H1 (cell line): ENCODE data around the gene BCAS3. TPM values are rescaled to one million over a fixed set of nuclear protein-coding genes. Genes with fewer than 3 reads are reported as not detected.

Experiments used
- CTCF ChIA-PET: fragments of 300-600 bp; sonication (Branson Sonifier 250); formaldehyde crosslinking; loops from one replicate; lab custom pipeline; 2021; ENCODE audit not compliant: partially characterized antibody; lab: Charles Lee
- POLR2A ChIA-PET: fragments of 300-600 bp; sonication (Branson Sonifier 250); formaldehyde crosslinking; loops from one replicate; lab custom pipeline; 2021; ENCODE audit warnings: inconsistent platforms; ENCODE audit not compliant: partially characterized antibody; lab: Charles Lee
- DNase-seq, 2 experiments: peaks; one replicate each; pipeline versions ENCODE4 v3.0.0 to v3.0.0-alpha.2; 2010 to 2022; ENCODE audit warnings: low spot score in 2 of 2, low read depth in 1 of 2, mixed read lengths in 1 of 2
- FAIRE-seq: peaks from 2 replicates; lab custom pipeline; 2011; peaks lifted over from hg19 to GRCh38; lab: Jason Lieb, UNC
- H2AFZ ChIP-seq: 2 replicates; pipeline ENCODE4 v1.8.1; 2012; ENCODE audit warnings: low read length, inconsistent platforms
- H2AK5ac ChIP-seq: 2 replicates; pipeline ENCODE4 v1.6.1; 2013; ENCODE audit warnings: low read depth, low read length
- H2BK120ac ChIP-seq: replicated peaks from 2 replicates; pipeline ENCODE3; 2013; ENCODE audit warnings: low read depth, low read length, inconsistent platforms
- H2BK12ac ChIP-seq: 2 replicates; pipeline ENCODE4 v1.6.1; 2013; ENCODE audit warnings: low read depth, low read length
- H2BK15ac ChIP-seq: 2 replicates; pipeline ENCODE4 v1.6.1; 2013; ENCODE audit warnings: low read length
- H2BK20ac ChIP-seq: 2 replicates; pipeline ENCODE4 v1.6.1; 2013; ENCODE audit warnings: low read length
- H2BK5ac ChIP-seq: 2 replicates; pipeline ENCODE4 v1.6.1; 2013; ENCODE audit warnings: low read depth, low read length
- H3K14ac ChIP-seq: 2 replicates; pipeline ENCODE4 v1.6.1; 2013; ENCODE audit warnings: inconsistent platforms; ENCODE audit not compliant: insufficient read length
- H3K18ac ChIP-seq: 2 replicates; pipeline ENCODE4 v1.6.1; 2013; ENCODE audit warnings: low read length; ENCODE audit errors: extremely low read depth
- H3K23ac ChIP-seq: 2 replicates; pipeline ENCODE4 v1.6.1; 2013; ENCODE audit warnings: inconsistent platforms; ENCODE audit not compliant: insufficient read length
- H3K23me2 ChIP-seq: 2 replicates; pipeline ENCODE4 v1.6.1; 2013; ENCODE audit warnings: low read depth, low read length
- H3K27ac ChIP-seq: 2 replicates; pipeline ENCODE4 v1.6.1; 2011; ENCODE audit warnings: low read depth, low read length, inconsistent platforms
- H3K27me3 ChIP-seq, 4 experiments: replicated peaks in 1 of 4; 1 replicate in 1 of 4; 2 replicates in 3 of 4; pipeline versions ENCODE4 v1.6.1 to v1.8.1; 2011 to 2013; ENCODE audit warnings: low read length in 3 of 4, mild to moderate bottlenecking in 3 of 4, inconsistent platforms in 2 of 4, mixed read lengths in 2 of 4, moderate library complexity in 1 of 4; ENCODE audit not compliant: control insufficient read depth in 3 of 4, insufficient read depth in 3 of 4; ENCODE audit errors: extremely low read depth in 1 of 4
- H3K36me3 ChIP-seq, 4 experiments: 2 replicates each; pipeline versions ENCODE4 v1.6.1 to v1.8.1; 2011 to 2013; ENCODE audit warnings: mild to moderate bottlenecking in 4 of 4, low read length in 3 of 4, moderate library complexity in 2 of 4, control low read depth in 1 of 4, inconsistent platforms in 1 of 4; ENCODE audit not compliant: insufficient read depth in 4 of 4, control insufficient read depth in 2 of 4
- H3K4ac ChIP-seq: replicated peaks from 2 replicates; pipeline ENCODE3; 2013; ENCODE audit warnings: low read length, low read depth, mixed read lengths, inconsistent platforms; ENCODE audit not compliant: insufficient read length
- H3K4me1 ChIP-seq, 4 experiments: replicated peaks in 1 of 4; 1 replicate in 1 of 4; 2 replicates in 3 of 4; pipeline versions ENCODE4 v1.6.1 to v1.8.1; 2011 to 2013; ENCODE audit warnings: low read length in 3 of 4, inconsistent platforms in 2 of 4, mixed read lengths in 1 of 4; ENCODE audit not compliant: insufficient read depth in 4 of 4, control insufficient read depth in 3 of 4
- H3K4me2 ChIP-seq, 2 experiments: 2 replicates each; pipeline versions ENCODE4 v1.6.1 to v1.8.1; 2011 to 2013; ENCODE audit warnings: low read depth in 2 of 2, low read length in 2 of 2, control low read depth in 1 of 2, inconsistent platforms in 1 of 2, mild to moderate bottlenecking in 1 of 2; ENCODE audit not compliant: insufficient read depth in 1 of 2
- H3K4me3 ChIP-seq, 4 experiments: fragments of 200-600, 300-600 bp in 1 of 4; sonication (generic), shearing (Covaris generic), sonication (Bioruptor Twin) in 1 of 4; 2 replicates each; pipeline versions ENCODE4 v1.5.1 to v1.8.1; 2011 to 2016; ENCODE audit warnings: low read length in 4 of 4, low read depth in 3 of 4, control low read depth in 2 of 4, inconsistent platforms in 2 of 4, mild to moderate bottlenecking in 2 of 4, mixed read lengths in 1 of 4, moderate library complexity in 1 of 4; ENCODE audit not compliant: insufficient read depth in 2 of 4; ENCODE audit errors: extremely low read depth in 1 of 4
- H3K56ac ChIP-seq: replicated peaks from 2 replicates; pipeline ENCODE3; 2013; ENCODE audit warnings: low read depth, mild to moderate bottlenecking, mixed read lengths, low read length, inconsistent platforms; ENCODE audit not compliant: insufficient read length
- H3K79me1 ChIP-seq: 2 replicates; pipeline ENCODE4 v1.6.1; 2013; ENCODE audit warnings: low read depth, low read length, control low read depth
- H3K79me2 ChIP-seq, 2 experiments: 2 replicates each; pipeline versions ENCODE4 v1.6.1 to v1.8.1; 2012 to 2013; ENCODE audit warnings: low read length in 2 of 2, mild to moderate bottlenecking in 2 of 2, inconsistent platforms in 1 of 2; ENCODE audit not compliant: insufficient read depth in 2 of 2, control insufficient read depth in 1 of 2
- H3K9ac ChIP-seq, 4 experiments: replicated peaks in 1 of 4; 1 replicate in 1 of 4; 2 replicates in 3 of 4; pipeline versions ENCODE4 v1.6.1 to v1.8.1; 2011 to 2013; ENCODE audit warnings: low read depth in 3 of 4, low read length in 3 of 4, control low read depth in 2 of 4, mild to moderate bottlenecking in 2 of 4, moderate library complexity in 2 of 4, inconsistent platforms in 1 of 4; ENCODE audit errors: extremely low read depth in 1 of 4
- H3K9me3 ChIP-seq, 2 experiments: 2 replicates each; pipeline versions ENCODE4 v1.6.1 to v1.8.1; 2012 to 2013; ENCODE audit warnings: mild to moderate bottlenecking in 2 of 2, moderate library complexity in 2 of 2, control low read depth in 1 of 2, inconsistent platforms in 1 of 2, low read depth in 1 of 2, low read length in 1 of 2, mixed read lengths in 1 of 2; ENCODE audit not compliant: insufficient read depth in 2 of 2
- H4K20me1 ChIP-seq, 2 experiments: replicated peaks in 1 of 2; 2 replicates each; pipeline versions ENCODE3 to v1.8.1; 2011 to 2013; ENCODE audit warnings: inconsistent platforms in 2 of 2, low read length in 2 of 2, mild to moderate bottlenecking in 1 of 2; ENCODE audit not compliant: insufficient read depth in 2 of 2, control insufficient read depth in 1 of 2
- H4K5ac ChIP-seq: 2 replicates; pipeline ENCODE4 v1.6.1; 2013; ENCODE audit warnings: low read length, low read depth, mixed read lengths, inconsistent platforms; ENCODE audit not compliant: insufficient read length
- H4K8ac ChIP-seq: 2 replicates; pipeline ENCODE4 v1.8.0; 2013; ENCODE audit warnings: mild to moderate bottlenecking, moderate library complexity, low read length, inconsistent platforms; ENCODE audit not compliant: insufficient read depth; ENCODE audit errors: extremely low read depth
- H4K91ac ChIP-seq: replicated peaks from 2 replicates; pipeline ENCODE3; 2013; ENCODE audit warnings: low read length, mixed read lengths, inconsistent platforms; ENCODE audit not compliant: insufficient read length
- ASH2L ChIP-seq: fragments of 200-600, 300-600 bp; sonication (generic); IDR thresholded peaks from one replicate; pipeline ENCODE4 v1.7.1; 2017; ENCODE audit warnings: low read length
- BCL11A ChIP-seq, 2 experiments: IDR thresholded peaks; one replicate each; pipeline ENCODE4 v1.6.1; 2011; ENCODE audit warnings: low read depth in 2 of 2, low read length in 2 of 2, mild to moderate bottlenecking in 2 of 2
- GTF2F1 ChIP-seq: IDR thresholded peaks from 2 replicates; pipeline ENCODE4 v1.6.1; 2012; ENCODE audit warnings: low read depth, low read length, improper control_type of control experiment, borderline replicate concordance
- KDM1A ChIP-seq: fragments of 200-600, 300-600 bp; sonication (generic); IDR thresholded peaks from 2 replicates; pipeline ENCODE4 v1.7.1; 2016; ENCODE audit warnings: mild to moderate bottlenecking, low read length, borderline replicate concordance
- KDM4A ChIP-seq: IDR thresholded peaks from one replicate; pipeline ENCODE4 v1.7.1; 2012; ENCODE audit warnings: low read depth, mild to moderate bottlenecking, moderate library complexity, low read length, inconsistent platforms; ENCODE audit not compliant: severe bottlenecking
- MAX ChIP-seq: IDR thresholded peaks from 2 replicates; pipeline ENCODE4 v1.6.1; 2012; ENCODE audit warnings: inconsistent platforms
- PHF8 ChIP-seq: fragments of 200-600 bp; sonication (generic); conservative IDR thresholded peaks from 2 replicates; pipeline ENCODE4 v1.7.1; 2012; ENCODE audit warnings: low read depth, mild to moderate bottlenecking, inconsistent platforms, low read length, moderate library complexity
- POLR2AphosphoS5 ChIP-seq: IDR thresholded peaks from 2 replicates; pipeline ENCODE4 v1.6.1; 2011; ENCODE audit warnings: low read depth, low read length
- SIRT6 ChIP-seq: IDR thresholded peaks from one replicate; pipeline ENCODE4 v1.7.1; 2012; ENCODE audit warnings: low read length, inconsistent platforms
- SIX5 ChIP-seq: IDR thresholded peaks from 2 replicates; pipeline ENCODE4 v1.6.1; 2011; ENCODE audit warnings: mild to moderate bottlenecking, low read depth, low read length
- TAF1 ChIP-seq: IDR thresholded peaks from 2 replicates; pipeline ENCODE4 v1.6.1; 2011; ENCODE audit warnings: mild to moderate bottlenecking, low read depth, low read length
- TAF7 ChIP-seq: optimal IDR thresholded peaks from 2 replicates; pipeline ENCODE3; 2011; ENCODE audit warnings: low read depth, mild to moderate bottlenecking, inconsistent platforms, low read length, moderate library complexity, borderline replicate concordance
- TBP ChIP-seq: IDR thresholded peaks from 2 replicates; pipeline ENCODE4 v1.6.1; 2011; ENCODE audit warnings: low read depth, low read length, improper control_type of control experiment
- TCF12 ChIP-seq: IDR thresholded peaks from 2 replicates; pipeline ENCODE4 v1.6.1; 2011; ENCODE audit warnings: low read depth, mild to moderate bottlenecking, low read length
- TEAD4 ChIP-seq: IDR thresholded peaks from 2 replicates; pipeline ENCODE4 v1.6.1; 2012; ENCODE audit warnings: low read depth, low read length, inconsistent platforms, mixed read lengths
- YY1 ChIP-seq: IDR thresholded peaks from 2 replicates; pipeline ENCODE4 v1.6.1; 2011; ENCODE audit warnings: low read depth, mild to moderate bottlenecking, low read length
- WGBS, 2 experiments: shearing (Covaris generic) in 1 of 2; methylation state at CpG; one replicate each; pipeline versions ENCODE4 v1.1.6 to v1.1.7; 2013 to 2015; ENCODE audit warnings: low lambda C conversion rate in 2 of 2, mixed read lengths in 2 of 2, inconsistent platforms in 1 of 2, low coverage in 1 of 2, missing lambda C conversion rate in 1 of 2; ENCODE audit not compliant: insufficient replicate concordance in 2 of 2, insufficient coverage in 1 of 2, insufficient read length in 1 of 2; ENCODE audit errors: extremely low coverage in 1 of 2, missing lambda C conversion rate in 1 of 2; 5-methylcytosine and 5-hydroxymethylcytosine counted together
- polyA plus RNA-seq, 7 experiments: library from polyadenylated mRNA; depleted of rRNA in 3 of 7; stranded (reverse) in 5 of 7; unstranded in 2 of 7; fragments of >200 nt in 5 of 7; fragments of 200-250 nt in 2 of 7; gene quantifications; 1 replicate in 5 of 7; 2 replicates in 1 of 7; 4 replicates in 1 of 7; pipeline versions ENCODE4 v1.2.1 to v1.2.3, GENCODE V29; 2011 to 2013; ENCODE audit warnings: missing spikeins in 2 of 7, mixed read lengths in 2 of 7
- total RNA-seq: library from RNA; stranded (reverse); fragmentation: NEBNext Ultra II Directional; extraction: Animal tissue kit (Norgen Biotek cat#: 25700); gene quantifications from 2 replicates; pipeline ENCODE4 v1.2.1, GENCODE V29; 2021

Gene BCAS3
- total and polyA plus RNA-seq, 2 of the 8 experiments (the other 6 are each of a cell fraction or from before 2014, with no cell fraction given): 9.9 to 13.3 TPM

GRCh38 chr17:60704170-60704569 lies 26.5 kb downstream of the BCAS3 start:
- H4K8ac ChIP-seq: no peak overlapping the region
- no peak overlapping the region for H2AFZ ChIP-seq
- no peak overlapping the region for H3K14ac ChIP-seq
- no peak overlapping the region for H4K5ac ChIP-seq
- no peaks in the 10 kb centered on the region for H3K23me2 ChIP-seq
- no peak overlapping the region for H3K4ac ChIP-seq
- no peaks in the 10 kb centered on the region for H4K20me1 ChIP-seq
- no peak overlapping the region for H4K91ac ChIP-seq
- H3K36me3 ChIP-seq: no peaks in the 10 kb centered on the region
- no peak overlapping the region for H2BK12ac ChIP-seq
- H3K4me3 ChIP-seq: no peak overlapping the region
- H2BK120ac ChIP-seq: no peak overlapping the region
- H3K56ac ChIP-seq: no peak overlapping the region
- CTCF ChIA-PET: interaction anchor here (0.7 kb wide), 1 partner anchor 293 kb away, joined by 3 read pairs; no protein-coding TSS in a partner anchor
- no peaks in the 10 kb centered on the region for H3K79me1 ChIP-seq
- H3K4me1 ChIP-seq: no peaks in the 10 kb centered on the region
- no peak for FAIRE-seq
- H3K4me2 ChIP-seq: no peak overlapping the region
- H3K27ac ChIP-seq: no peak overlapping the region
- no peak overlapping the region for H3K9ac ChIP-seq
- no peak overlapping the region for H2BK5ac ChIP-seq
- no peak overlapping the region for H2BK20ac ChIP-seq
- DNase-seq: no peak
- POLR2A ChIA-PET: no interaction called here
- H2AK5ac ChIP-seq: no peak overlapping the region
- no peak overlapping the region for H3K18ac ChIP-seq
- H3K23ac ChIP-seq: no peak overlapping the region
- no peak overlapping the region for H2BK15ac ChIP-seq
- no peaks in the 10 kb centered on the region for H3K9me3 ChIP-seq
- H3K79me2 ChIP-seq: no peaks in the 10 kb centered on the region
- 89% methylated on average over 3 of the region's 3 CpGs; no CpG with 5 or more reads in 1 of the 2 experiments for WGBS, 2 experiments
- H3K27me3 ChIP-seq: no peaks in the 10 kb centered on the region
- TF ChIP-seq TEAD4 (no peak), TAF1 (no peak), KDM4A (no peak), KDM1A (no peak), BCL11A (IDR thresholded peaks at IDR 0.05; ENCODE audit: low read depth in 2 of 2, low read length in 2 of 2) (no peak), TCF12 (no peak), SIRT6 (no peak), POLR2AphosphoS5 (no peak), ASH2L (no peak), GTF2F1 (no peak), SIX5 (no peak), YY1 (no peak), TAF7 (no peak), TBP (no peak), MAX (no peak), PHF8 (no peak)
